ENCODE results near the gene SHQ1. TPM values are rescaled to one million over a fixed set of nuclear protein-coding genes. Genes with fewer than 3 reads are reported as not detected.

SHQ1 gene
- total RNA-seq, 3 donors from 2014 or later (not counting 1 experiment from before 2014, with no cell fraction given), result 16.3 to 36.7 (median 35.9) TPM

GRCh38 chr3:72766866-72767265 is 81.4 kb downstream of the SHQ1 start:
- 66% methylated on average over 4 of the region's 5 CpGs for WGBS (ENCODE audit: insufficient coverage)
- Mint-ChIP-seq H3K27ac (no peak overlapping the region), H3K36me3 (no peaks in the 10 kb centered on the region), H3K9me3 (no peaks in the 10 kb centered on the region), H3K4me1 (no peaks in the 10 kb centered on the region), H3K27me3 (ENCODE audit: low read depth in 2 of 2) (no peaks in the 10 kb centered on the region), H3K4me3 (no peak overlapping the region)
- H3K9me3 ChIP-seq (ENCODE audit: control insufficient read depth, insufficient read depth, low read length), result no peaks in the 10 kb centered on the region
- DNase-seq, result no peak
- no peak overlapping the region for H3K4me3 ChIP-seq (ENCODE audit: low read length)
- no peaks in the 10 kb centered on the region for H3K27me3 ChIP-seq (ENCODE audit: control insufficient read depth, insufficient read depth, low read length)
- ATAC-seq, result no peak
- H3K36me3 ChIP-seq (ENCODE audit: control insufficient read depth, insufficient read depth, low read length), result peaks cover 3% of the 10 kb centered on the region
- no peak overlapping the region for H3K27ac ChIP-seq (ENCODE audit: low read length)
- TF ChIP-seq CTCF (IDR thresholded peaks at IDR 0.05), result no peak
- no peaks in the 10 kb centered on the region for H3K4me1 ChIP-seq (ENCODE audit: control insufficient read depth, insufficient read depth, low read length)
- intact Hi-C loops (cut with micrococcal nuclease), result no loop called here

GRCh38 chr3:72763751-72764440 is 84.3 kb downstream of the SHQ1 start:
- no peaks in the 10 kb centered on the region for H3K27me3 Mint-ChIP-seq (ENCODE audit: low read depth in 2 of 2)
- Histone ChIP-seq H3K9me3 (ENCODE audit: control insufficient read depth, insufficient read depth, low read length) (no peaks in the 10 kb centered on the region), H3K4me1 (ENCODE audit: control insufficient read depth, insufficient read depth, low read length) (no peaks in the 10 kb centered on the region), H3K36me3 (ENCODE audit: control insufficient read depth, insufficient read depth, low read length) (peaks cover 3% of the 10 kb centered on the region), H3K27ac (ENCODE audit: low read length) (no peak overlapping the region), H3K4me3 (ENCODE audit: low read length) (no peak overlapping the region), H3K27me3 (ENCODE audit: control insufficient read depth, insufficient read depth, low read length) (no peaks in the 10 kb centered on the region)
- H3K4me3 Mint-ChIP-seq, result no peak overlapping the region
- H3K36me3 Mint-ChIP-seq, result no peaks in the 10 kb centered on the region
- no peak for ATAC-seq
- no peak for TF ChIP-seq CTCF (IDR thresholded peaks at IDR 0.05)
- no peaks in the 10 kb centered on the region for H3K9me3 Mint-ChIP-seq
- no peaks in the 10 kb centered on the region for H3K4me1 Mint-ChIP-seq
- intact Hi-C loops (cut with micrococcal nuclease), result no loop called here
- no peak overlapping the region for H3K27ac Mint-ChIP-seq
- DNase-seq, result no peak
- WGBS (ENCODE audit: insufficient coverage), result 88% methylated on average over 7 of the region's 8 CpGs

- intact Hi-C loops (cut with micrococcal nuclease), result no loop called here
- H3K4me3 Mint-ChIP-seq, result no peak overlapping the region
- no peaks in the 10 kb centered on the region for H3K9me3 Mint-ChIP-seq
- Histone ChIP-seq H3K9me3 (ENCODE audit: control insufficient read depth, insufficient read depth, low read length) (no peaks in the 10 kb centered on the region), H3K27ac (ENCODE audit: low read length) (no peak overlapping the region), H3K4me1 (ENCODE audit: control insufficient read depth, insufficient read depth, low read length) (peaks cover 6% of the 10 kb centered on the region), H3K4me3 (ENCODE audit: low read length) (no peak overlapping the region), H3K36me3 (ENCODE audit: control insufficient read depth, insufficient read depth, low read length) (peaks cover 3% of the 10 kb centered on the region), H3K27me3 (ENCODE audit: control insufficient read depth, insufficient read depth, low read length) (no peaks in the 10 kb centered on the region)
- H3K4me1 Mint-ChIP-seq, result peaks cover 10 to 13% of the 10 kb centered on the region in 2 donors
- H3K27ac Mint-ChIP-seq, result no peak overlapping the region
- DNase-seq, result no peak
- H3K27me3 Mint-ChIP-seq (ENCODE audit: low read depth in 2 of 2), result no peaks in the 10 kb centered on the region
- no peaks in the 10 kb centered on the region for H3K36me3 Mint-ChIP-seq
- ATAC-seq, result no peak
- WGBS (ENCODE audit: insufficient coverage), result 90% methylated on average over 1 of the region's 3 CpGs
- TF ChIP-seq CTCF (IDR thresholded peaks at IDR 0.05), result no peak
These were observed 86.8 kb downstream of the SHQ1 start for GRCh38 chr3:72761410-72761809.

GRCh38 chr3:72760225-72760624 is 88.0 kb downstream of the SHQ1 start:
- Histone ChIP-seq H3K9me3 (ENCODE audit: control insufficient read depth, insufficient read depth, low read length) (no peaks in the 10 kb centered on the region), H3K27ac (ENCODE audit: low read length) (no peak overlapping the region), H3K27me3 (ENCODE audit: control insufficient read depth, insufficient read depth, low read length) (no peaks in the 10 kb centered on the region), H3K4me1 (ENCODE audit: control insufficient read depth, insufficient read depth, low read length) (peaks cover 9% of the 10 kb centered on the region), H3K36me3 (ENCODE audit: control insufficient read depth, insufficient read depth, low read length) (peaks cover 3% of the 10 kb centered on the region), H3K4me3 (ENCODE audit: low read length) (no peak overlapping the region)
- Mint-ChIP-seq H3K9me3 (no peaks in the 10 kb centered on the region), H3K4me3 (no peak overlapping the region), H3K4me1 (peaks cover 10 to 13% of the 10 kb centered on the region in 2 donors), H3K36me3 (no peaks in the 10 kb centered on the region), H3K27ac (no peak overlapping the region), H3K27me3 (ENCODE audit: low read depth in 2 of 2) (no peaks in the 10 kb centered on the region)
- intact Hi-C loops (cut with micrococcal nuclease), result no loop called here
- DNase-seq, result no peak
- WGBS (ENCODE audit: insufficient coverage), result 70% methylated on average over 2 of the region's 3 CpGs
- ATAC-seq, result no peak
- TF ChIP-seq CTCF (IDR thresholded peaks at IDR 0.05), result no peak

Data from natural killer cell (primary cell).